Measurements from ENCODE around the gene FGF9. TPM values are rescaled to one million over a fixed set of nuclear protein-coding genes. Genes with fewer than 3 reads are reported as not detected.

The FGF9 gene
- total RNA-seq, 1 experiment from 2014 or later, result 0.11 TPM

DNA sequence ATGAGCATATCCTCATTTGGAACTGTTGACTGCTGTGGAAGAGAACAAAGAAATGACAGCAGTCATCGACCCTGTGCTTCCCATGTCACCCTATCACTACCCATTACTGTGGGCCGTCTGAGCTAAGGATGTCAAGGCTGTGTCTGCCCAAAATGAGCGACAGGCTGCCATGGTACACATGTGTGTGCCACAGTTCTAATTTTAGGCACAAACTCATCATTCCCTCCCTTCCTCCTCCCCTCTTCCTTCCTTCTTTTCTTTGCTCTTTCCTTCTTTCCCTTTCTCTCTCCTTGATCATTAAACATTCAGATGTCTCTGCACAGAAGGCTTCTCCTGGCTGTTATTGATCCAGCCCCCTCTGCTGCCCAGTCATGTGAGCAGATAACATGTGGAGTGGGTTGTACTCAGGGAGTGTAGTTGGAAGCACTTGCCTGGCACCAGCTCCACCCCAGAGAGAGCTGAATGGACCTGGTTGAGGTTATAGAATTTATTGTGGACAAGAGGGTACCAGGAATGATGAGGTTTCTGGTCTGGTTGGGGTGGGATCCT lies 6.3 kb downstream of the FGF9 start:
- no peak overlapping the region for H2AFZ ChIP-seq (ENCODE audit: low read length)
- peaks cover 48% of the 10 kb centered on the region for H3K4me1 ChIP-seq (ENCODE audit: low read length)
- no peaks in the 10 kb centered on the region for H3K36me3 ChIP-seq (ENCODE audit: insufficient read depth, low read length)
- no peaks in the 10 kb centered on the region for H3K9me2 ChIP-seq (replicated peaks; ENCODE audit: insufficient read depth, low read length)
- no peaks in the 10 kb centered on the region for H4K20me1 ChIP-seq (ENCODE audit: insufficient read depth, low read depth, low read length)
- no peak overlapping the region for H3K4me2 ChIP-seq (ENCODE audit: low read depth, low read length, poor library complexity, severe bottlenecking)
- no peak overlapping the region for H3K27ac ChIP-seq (ENCODE audit: low read length)
- H3K9me3 ChIP-seq (ENCODE audit: low read length), result no peaks in the 10 kb centered on the region
- no peak for DNase-seq
- H3K4me3 ChIP-seq (ENCODE audit: low read length), result no peak overlapping the region
- H3K9ac ChIP-seq (ENCODE audit: low read length), result no peak overlapping the region
- H3K27me3 ChIP-seq (ENCODE audit: low read length), result no peaks in the 10 kb centered on the region
- no peaks in the 10 kb centered on the region for H3K79me2 ChIP-seq (ENCODE audit: low read length)

- H2AFZ ChIP-seq (ENCODE audit: low read length), result no peak overlapping the region
- H3K27me3 ChIP-seq (ENCODE audit: low read length), result no peaks in the 10 kb centered on the region
- no peaks in the 10 kb centered on the region for H4K20me1 ChIP-seq (ENCODE audit: insufficient read depth, low read depth, low read length)
- H3K4me2 ChIP-seq (ENCODE audit: low read depth, low read length, poor library complexity, severe bottlenecking), result no peak overlapping the region
- no peaks in the 10 kb centered on the region for H3K79me2 ChIP-seq (ENCODE audit: low read length)
- H3K9me2 ChIP-seq (replicated peaks; ENCODE audit: insufficient read depth, low read length), result no peaks in the 10 kb centered on the region
- no peak for DNase-seq
- H3K4me3 ChIP-seq (ENCODE audit: low read length), result no peak overlapping the region
- H3K36me3 ChIP-seq (ENCODE audit: insufficient read depth, low read length), result no peaks in the 10 kb centered on the region
- no peak overlapping the region for H3K9ac ChIP-seq (ENCODE audit: low read length)
- no peaks in the 10 kb centered on the region for H3K9me3 ChIP-seq (ENCODE audit: low read length)
- H3K27ac ChIP-seq (ENCODE audit: low read length), result no peak overlapping the region
- peaks cover 3% of the 10 kb centered on the region for H3K4me1 ChIP-seq (ENCODE audit: low read length)
These were observed 12.3 kb downstream of the FGF9 start for GRCh38 chr13:21683034-21683733.

DNA sequence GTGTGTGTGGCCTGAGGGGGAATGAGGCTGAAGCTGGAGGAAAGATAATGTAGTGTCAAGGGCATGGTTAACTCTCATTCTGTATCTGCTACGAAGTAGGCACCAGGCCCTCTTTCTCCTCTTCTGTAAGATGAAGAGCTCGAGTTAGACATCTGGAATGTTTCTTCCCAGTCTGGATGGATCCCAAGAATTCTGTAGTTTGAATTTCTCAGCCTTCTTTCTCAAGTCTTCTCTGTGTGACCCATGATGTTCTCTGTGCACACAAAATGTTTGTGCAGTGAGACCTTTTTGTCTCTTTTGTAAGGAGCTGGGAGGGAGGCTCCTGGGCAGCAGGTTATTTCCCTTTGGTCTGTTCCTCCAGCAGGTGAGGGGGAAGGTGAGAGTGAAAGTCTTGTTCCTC lies 13.7 kb downstream of the FGF9 start:
- H2AFZ ChIP-seq (ENCODE audit: low read length), result no peak overlapping the region
- no peaks in the 10 kb centered on the region for H3K9me3 ChIP-seq (ENCODE audit: low read length)
- DNase-seq, result no peak
- H3K9ac ChIP-seq (ENCODE audit: low read length), result no peak overlapping the region
- no peaks in the 10 kb centered on the region for H3K9me2 ChIP-seq (replicated peaks; ENCODE audit: insufficient read depth, low read length)
- H3K27me3 ChIP-seq (ENCODE audit: low read length), result no peaks in the 10 kb centered on the region
- H3K36me3 ChIP-seq (ENCODE audit: insufficient read depth, low read length), result no peaks in the 10 kb centered on the region
- H4K20me1 ChIP-seq (ENCODE audit: insufficient read depth, low read depth, low read length), result no peaks in the 10 kb centered on the region
- H3K4me2 ChIP-seq (ENCODE audit: low read depth, low read length, poor library complexity, severe bottlenecking), result no peak overlapping the region
- no peak overlapping the region for H3K27ac ChIP-seq (ENCODE audit: low read length)
- no peaks in the 10 kb centered on the region for H3K79me2 ChIP-seq (ENCODE audit: low read length)
- H3K4me1 ChIP-seq (ENCODE audit: low read length), result no peaks in the 10 kb centered on the region
- no peak overlapping the region for H3K4me3 ChIP-seq (ENCODE audit: low read length)

GRCh38 chr13:21685485-21686064 lies 14.7 kb downstream of the FGF9 start:
- H3K9me3 ChIP-seq (ENCODE audit: low read length), result no peaks in the 10 kb centered on the region

GRCh38 chr13:21686751-21687391 lies 16.0 kb downstream of the FGF9 start:
- H3K4me1 ChIP-seq (ENCODE audit: low read length), result peaks cover 10% of the 10 kb centered on the region
- H3K9me3 ChIP-seq (ENCODE audit: low read length), result no peaks in the 10 kb centered on the region
- H3K79me2 ChIP-seq (ENCODE audit: low read length), result no peaks in the 10 kb centered on the region
- no peak overlapping the region for H3K4me2 ChIP-seq (ENCODE audit: low read depth, low read length, poor library complexity, severe bottlenecking)
- H4K20me1 ChIP-seq (ENCODE audit: insufficient read depth, low read depth, low read length), result no peaks in the 10 kb centered on the region
- H3K27ac ChIP-seq (ENCODE audit: low read length), result no peak overlapping the region
- no peak overlapping the region for H3K9ac ChIP-seq (ENCODE audit: low read length)
- no peak overlapping the region for H2AFZ ChIP-seq (ENCODE audit: low read length)
- H3K36me3 ChIP-seq (ENCODE audit: insufficient read depth, low read length), result no peaks in the 10 kb centered on the region
- H3K27me3 ChIP-seq (ENCODE audit: low read length), result no peaks in the 10 kb centered on the region
- DNase-seq, result no peak
- no peak overlapping the region for H3K4me3 ChIP-seq (ENCODE audit: low read length)
- H3K9me2 ChIP-seq (replicated peaks; ENCODE audit: insufficient read depth, low read length), result no peaks in the 10 kb centered on the region

More at GRCh38 chr13:21685485-21686064, 14.7 kb downstream of the FGF9 start:
- H2AFZ ChIP-seq (ENCODE audit: low read length), result no peak overlapping the region
- peaks cover under 1% of the 10 kb centered on the region for H3K4me1 ChIP-seq (ENCODE audit: low read length)
- no peaks in the 10 kb centered on the region for H4K20me1 ChIP-seq (ENCODE audit: insufficient read depth, low read depth, low read length)
- H3K9ac ChIP-seq (ENCODE audit: low read length), result no peak overlapping the region
- H3K4me2 ChIP-seq (ENCODE audit: low read depth, low read length, poor library complexity, severe bottlenecking), result no peak overlapping the region
- H3K79me2 ChIP-seq (ENCODE audit: low read length), result no peaks in the 10 kb centered on the region
- H3K9me2 ChIP-seq (replicated peaks; ENCODE audit: insufficient read depth, low read length), result no peaks in the 10 kb centered on the region
- DNase-seq, result no peak
- no peaks in the 10 kb centered on the region for H3K27me3 ChIP-seq (ENCODE audit: low read length)
- no peak overlapping the region for H3K4me3 ChIP-seq (ENCODE audit: low read length)
- no peaks in the 10 kb centered on the region for H3K36me3 ChIP-seq (ENCODE audit: insufficient read depth, low read length)
- H3K27ac ChIP-seq (ENCODE audit: low read length), result no peak overlapping the region

DNA sequence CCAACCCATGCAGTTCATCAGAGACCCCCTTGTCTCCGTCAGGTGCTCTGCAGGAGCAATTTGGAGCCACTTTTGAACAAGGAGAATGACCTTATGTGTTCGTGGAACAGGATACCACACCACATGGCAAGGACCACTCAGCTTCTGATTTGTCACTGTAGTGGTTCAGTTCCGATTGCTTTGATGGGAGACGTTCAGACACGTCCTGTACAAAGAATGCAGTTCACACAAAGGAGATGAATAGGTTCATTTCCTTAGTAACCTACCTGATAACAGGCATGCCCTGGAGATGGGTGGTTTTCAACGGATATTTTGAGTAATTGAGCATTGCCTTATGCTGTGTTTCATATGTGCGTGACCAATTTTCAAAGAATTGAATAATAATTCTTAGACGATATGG lies 17.2 kb downstream of the FGF9 start:
- no peak for DNase-seq
- Histone ChIP-seq H3K9me3 (ENCODE audit: low read length) (no peaks in the 10 kb centered on the region), H3K4me3 (ENCODE audit: low read length) (no peak overlapping the region), H3K4me2 (ENCODE audit: low read depth, low read length, poor library complexity, severe bottlenecking) (no peak overlapping the region), H3K27ac (ENCODE audit: low read length) (no peak overlapping the region), H4K20me1 (ENCODE audit: insufficient read depth, low read depth, low read length) (no peaks in the 10 kb centered on the region), H3K9me2 (replicated peaks; ENCODE audit: insufficient read depth, low read length) (no peaks in the 10 kb centered on the region), H3K27me3 (ENCODE audit: low read length) (no peaks in the 10 kb centered on the region), H3K36me3 (ENCODE audit: insufficient read depth, low read length) (no peaks in the 10 kb centered on the region), H3K4me1 (ENCODE audit: low read length) (peaks cover 10% of the 10 kb centered on the region), H2AFZ (ENCODE audit: low read length) (no peak overlapping the region), H3K9ac (ENCODE audit: low read length) (no peak overlapping the region), H3K79me2 (ENCODE audit: low read length) (no peaks in the 10 kb centered on the region)

- DNase-seq, result no peak
- H2AFZ ChIP-seq (ENCODE audit: low read length), result no peak overlapping the region
These were observed 18.2 kb downstream of the FGF9 start for GRCh38 chr13:21689097-21689496.

GRCh38 chr13:21690955-21691354 lies 20.1 kb downstream of the FGF9 start:
- peak; percentile 74 for DNase-seq
- peaks cover 10% of the 10 kb centered on the region for H3K4me1 ChIP-seq (ENCODE audit: low read length)
- H3K9ac ChIP-seq (ENCODE audit: low read length), result no peak overlapping the region
- H3K27me3 ChIP-seq (ENCODE audit: low read length), result no peaks in the 10 kb centered on the region
- no peak overlapping the region for H3K4me2 ChIP-seq (ENCODE audit: low read depth, low read length, poor library complexity, severe bottlenecking)
- H3K9me3 ChIP-seq (ENCODE audit: low read length), result no peaks in the 10 kb centered on the region
- no peak overlapping the region for H3K27ac ChIP-seq (ENCODE audit: low read length)
- H3K9me2 ChIP-seq (replicated peaks; ENCODE audit: insufficient read depth, low read length), result no peaks in the 10 kb centered on the region
- H3K79me2 ChIP-seq (ENCODE audit: low read length), result no peaks in the 10 kb centered on the region
- no peak overlapping the region for H2AFZ ChIP-seq (ENCODE audit: low read length)
- no peaks in the 10 kb centered on the region for H3K36me3 ChIP-seq (ENCODE audit: insufficient read depth, low read length)
- no peak overlapping the region for H3K4me3 ChIP-seq (ENCODE audit: low read length)
- H4K20me1 ChIP-seq (ENCODE audit: insufficient read depth, low read depth, low read length), result no peaks in the 10 kb centered on the region

More at GRCh38 chr13:21689097-21689496, 18.2 kb downstream of the FGF9 start:
- H3K27me3 ChIP-seq (ENCODE audit: low read length), result no peaks in the 10 kb centered on the region
- H3K9me2 ChIP-seq (replicated peaks; ENCODE audit: insufficient read depth, low read length), result no peaks in the 10 kb centered on the region
- H3K4me2 ChIP-seq (ENCODE audit: low read depth, low read length, poor library complexity, severe bottlenecking), result no peak overlapping the region
- H3K4me3 ChIP-seq (ENCODE audit: low read length), result no peak overlapping the region
- no peak overlapping the region for H3K27ac ChIP-seq (ENCODE audit: low read length)
- no peaks in the 10 kb centered on the region for H3K9me3 ChIP-seq (ENCODE audit: low read length)
- H3K4me1 ChIP-seq (ENCODE audit: low read length), result peaks cover 10% of the 10 kb centered on the region
- no peaks in the 10 kb centered on the region for H3K36me3 ChIP-seq (ENCODE audit: insufficient read depth, low read length)
- no peaks in the 10 kb centered on the region for H4K20me1 ChIP-seq (ENCODE audit: insufficient read depth, low read depth, low read length)
- H3K9ac ChIP-seq (ENCODE audit: low read length), result no peak overlapping the region
- no peaks in the 10 kb centered on the region for H3K79me2 ChIP-seq (ENCODE audit: low read length)

All from Karpas-422 (cell line).